Prostate gland (tissue), 2 donors: Measurements from ENCODE around the gene TRABD.

Experiments used
- CTCF ChIP-seq, 4 experiments: fragments of 200-600 bp in 2 of 4; fragments of 450-650 bp in 2 of 4; sonication (generic) in 2 of 4; IDR thresholded peaks; 1 replicate in 3 of 4; 2 replicates in 1 of 4; pipeline ENCODE4 v1.5.1; 2016 to 2019; ENCODE audit warnings: antibody characterized with exemption in 4 of 4, mild to moderate bottlenecking in 2 of 4, moderate library complexity in 2 of 4
- POLR2A ChIP-seq: fragments of 450-650 bp; IDR thresholded peaks from one replicate; pipeline ENCODE4 v1.6.1; 2016; ENCODE audit warnings: antibody characterized with exemption, mild to moderate bottlenecking
- POLR2AphosphoS5 ChIP-seq: sonication (generic); formaldehyde crosslinking; IDR thresholded peaks from one replicate; pipeline ENCODE4 v1.6.1; 2017; ENCODE audit warnings: antibody characterized with exemption

GRCh38 chr22:50165436-50166123 lies 20.1 kb upstream of the TRABD start:
- TF ChIP-seq POLR2A (no peak), CTCF (IDR thresholded peaks at IDR 0.05) (no peak), POLR2AphosphoS5 (no peak)
